Lung (tissue), 12 donors: ENCODE measurements around the gene TSPAN17. TPM values are rescaled to one million over a fixed set of nuclear protein-coding genes. Genes with fewer than 3 reads are reported as not detected.
A peak's percentile ranks its signal among the peaks of the same experiment; 100 is the strongest.

Source experiments
- ATAC-seq: fragments of 200-7000 bp; cut with Tn5 transposase; one replicate; pipeline ENCODE4 v1.9.1; 2020; ENCODE audit warnings: moderate number of reproducible peaks; ENCODE audit not compliant: insufficient read depth, low FRiP score
- DNase-seq, 3 donors: peaks; one replicate each; pipeline ENCODE4 v3.0.0-alpha.2; 2013 to 2017
- H3K27ac ChIP-seq, 2 donors: one replicate each; pipeline ENCODE4 v1.5.1; 2013; ENCODE audit warnings: mild to moderate bottlenecking in 2 of 2, moderate library complexity in 2 of 2, control low read depth in 1 of 2, inconsistent platforms in 1 of 2, low read depth in 1 of 2, low read length in 1 of 2
- H3K27me3 ChIP-seq, 3 donors: one replicate each; pipeline ENCODE4 v1.5.1; 2013; ENCODE audit warnings: low read length in 2 of 3; ENCODE audit not compliant: control insufficient read depth in 3 of 3, insufficient read depth in 3 of 3
- H3K36me3 ChIP-seq, 4 donors: one replicate each; pipeline ENCODE4 v1.5.1; 2013; ENCODE audit warnings: low read length in 4 of 4, mild to moderate bottlenecking in 1 of 4, moderate library complexity in 1 of 4; ENCODE audit not compliant: control insufficient read depth in 4 of 4, insufficient read depth in 4 of 4
- H3K4me1 ChIP-seq, 5 donors: one replicate each; pipeline ENCODE4 v1.5.1; 2013; ENCODE audit warnings: low read length in 5 of 5, mild to moderate bottlenecking in 2 of 5, moderate library complexity in 1 of 5; ENCODE audit not compliant: control insufficient read depth in 5 of 5, insufficient read depth in 5 of 5
- H3K4me3 ChIP-seq: one replicate; pipeline ENCODE4 v1.5.1; 2013; ENCODE audit warnings: mild to moderate bottlenecking, control low read depth, moderate library complexity
- H3K9ac ChIP-seq, 2 donors: one replicate each; pipeline ENCODE4 v1.5.1; 2013; ENCODE audit warnings: low read length in 2 of 2, control low read depth in 1 of 2; ENCODE audit not compliant: insufficient read depth in 1 of 2
- H3K9me3 ChIP-seq, 4 donors: one replicate each; pipeline ENCODE4 v1.5.1; 2013; ENCODE audit warnings: low read length in 3 of 4, mild to moderate bottlenecking in 1 of 4, moderate library complexity in 1 of 4; ENCODE audit not compliant: control insufficient read depth in 4 of 4, insufficient read depth in 3 of 4
- CTCF ChIP-seq: IDR thresholded peaks from 2 replicates; pipeline ENCODE4 v1.5.1; 2012; ENCODE audit warnings: mild to moderate bottlenecking; ENCODE audit errors: control extremely low read depth, extremely low read depth
- WGBS, 2 donors: extraction: QIAGEN DNeasy Blood & Tissue Kit; methylation state at CpG; one replicate each; pipeline ENCODE4 v1.1.7; 2013; 5-methylcytosine and 5-hydroxymethylcytosine counted together
- polyA plus RNA-seq, 2 donors: library from polyadenylated mRNA; stranded (reverse); fragments of 200-250 nt; gene quantifications; one replicate each; pipeline ENCODE4 v1.2.1, GENCODE V29; 2013
- total RNA-seq, 2 donors: library from RNA; depleted of rRNA in 1 of 2; stranded (reverse); fragments of >200 nt in 1 of 2; gene quantifications; one replicate each; pipeline ENCODE4 v1.2.1, GENCODE V29; 2014 to 2021
- donor health status: control.
- donor health status: control.
- donor health status: Bipolar disorder and iron deficiency.
- donor health status: healthy.
- donor health status: DM: yes; HTN: yes; CAD: no.

TSPAN17 gene
- total and polyA plus RNA-seq, 4 donors = 14.8 to 37.4 (median 27.8) TPM

DNA sequence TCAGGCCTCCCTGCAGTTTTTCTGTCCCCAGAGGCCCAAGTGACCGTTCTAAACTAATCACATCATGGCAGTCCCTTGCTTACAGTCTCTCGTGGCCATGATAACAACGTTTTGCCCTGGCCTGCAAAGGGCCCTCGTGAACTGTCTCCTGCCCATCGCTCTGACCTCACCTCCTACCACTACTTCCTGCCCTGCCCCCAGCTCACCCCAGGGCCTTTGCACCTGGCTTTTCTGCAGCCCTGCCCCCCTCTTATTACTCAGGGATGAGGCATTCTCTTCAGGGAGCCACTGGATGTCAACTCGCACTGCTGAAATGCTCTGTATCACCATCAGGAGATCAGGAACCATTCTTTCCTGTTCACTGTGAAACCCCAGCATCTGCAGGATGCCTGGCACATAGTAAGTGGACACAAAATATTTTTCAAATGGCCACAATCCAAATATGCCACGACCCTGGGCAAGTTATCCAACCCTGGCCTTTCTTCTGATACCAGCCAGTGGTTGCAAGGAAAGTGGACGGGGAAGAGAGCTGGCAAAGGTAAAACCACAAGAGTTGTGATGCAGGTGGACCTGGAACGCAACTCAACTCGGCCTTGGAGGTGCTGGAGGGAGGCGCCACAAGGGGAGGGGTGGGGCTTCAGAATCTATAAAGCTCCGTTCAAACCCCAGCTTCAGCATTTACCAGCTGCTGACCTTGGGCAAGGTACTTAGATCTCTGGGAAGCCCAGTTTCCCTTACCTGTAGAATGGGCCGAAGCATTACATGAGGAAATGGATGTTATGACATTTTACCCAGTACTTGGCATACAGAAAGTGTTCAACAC is 18.7 kb upstream of the TSPAN17 start:
- Histone ChIP-seq H3K27ac (no peak overlapping the region), H3K36me3 (no peaks in the 10 kb centered on the region), H3K4me3 (no peak overlapping the region), H3K9ac (no peak overlapping the region), H3K4me1 (peaks cover 0 to 10% (median 4%) of the 10 kb centered on the region in 5 donors), H3K9me3 (peaks cover 0 to 2% (median 0%) of the 10 kb centered on the region in 4 donors), H3K27me3 (peaks cover 16 to 85% (median 68%) of the 10 kb centered on the region in 3 donors)
- WGBS, 2 donors = 51 to 54% methylated on average over 13 of the region's 13 CpGs
- no peak for DNase-seq
- no peak for TF ChIP-seq CTCF
- ATAC-seq = no peak

DNA sequence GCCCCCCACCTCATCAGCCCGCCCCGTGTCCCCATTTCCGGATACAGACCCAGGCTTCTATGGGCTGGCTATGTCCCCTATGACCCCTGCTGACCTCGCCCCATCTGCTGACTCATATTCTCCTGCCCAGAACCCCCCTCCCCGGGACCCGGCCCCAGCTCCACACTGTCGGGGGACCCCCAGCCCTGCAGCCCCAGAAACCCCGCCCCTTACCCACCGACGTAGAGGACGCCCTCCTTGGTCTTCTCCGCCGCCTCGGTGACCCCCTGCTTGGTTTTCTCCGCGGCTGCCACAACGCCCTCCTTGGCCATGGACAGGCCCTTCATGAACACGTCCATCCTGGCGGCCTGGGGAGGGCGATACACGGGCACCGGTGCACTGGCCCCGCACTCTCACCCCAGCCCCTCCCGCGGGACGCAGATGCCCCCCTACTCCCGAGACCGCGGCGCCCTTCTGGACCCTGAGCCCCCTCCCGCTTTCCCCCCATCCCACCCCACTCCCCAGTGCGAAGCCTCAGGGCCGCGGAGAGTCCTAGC is 17.9 kb upstream of the TSPAN17 start:
- ATAC-seq (no peak), DNase-seq (no peak)
- peaks cover 0 to 10% (median 4%) of the 10 kb centered on the region in 5 donors for H3K4me1 ChIP-seq
- H3K9me3 ChIP-seq = peaks cover 0 to 2% (median 0%) of the 10 kb centered on the region in 4 donors
- no peaks in the 10 kb centered on the region for H3K36me3 ChIP-seq
- no peak overlapping the region for H3K4me3 ChIP-seq
- peaks cover 16 to 87% (median 64%) of the 10 kb centered on the region in 3 donors for H3K27me3 ChIP-seq
- H3K9ac ChIP-seq = no peak overlapping the region
- no peak overlapping the region for H3K27ac ChIP-seq
- TF ChIP-seq CTCF = no peak
- WGBS, 2 donors = 9% methylated on average over 28 to 34 of the region's 34 CpGs

DNA sequence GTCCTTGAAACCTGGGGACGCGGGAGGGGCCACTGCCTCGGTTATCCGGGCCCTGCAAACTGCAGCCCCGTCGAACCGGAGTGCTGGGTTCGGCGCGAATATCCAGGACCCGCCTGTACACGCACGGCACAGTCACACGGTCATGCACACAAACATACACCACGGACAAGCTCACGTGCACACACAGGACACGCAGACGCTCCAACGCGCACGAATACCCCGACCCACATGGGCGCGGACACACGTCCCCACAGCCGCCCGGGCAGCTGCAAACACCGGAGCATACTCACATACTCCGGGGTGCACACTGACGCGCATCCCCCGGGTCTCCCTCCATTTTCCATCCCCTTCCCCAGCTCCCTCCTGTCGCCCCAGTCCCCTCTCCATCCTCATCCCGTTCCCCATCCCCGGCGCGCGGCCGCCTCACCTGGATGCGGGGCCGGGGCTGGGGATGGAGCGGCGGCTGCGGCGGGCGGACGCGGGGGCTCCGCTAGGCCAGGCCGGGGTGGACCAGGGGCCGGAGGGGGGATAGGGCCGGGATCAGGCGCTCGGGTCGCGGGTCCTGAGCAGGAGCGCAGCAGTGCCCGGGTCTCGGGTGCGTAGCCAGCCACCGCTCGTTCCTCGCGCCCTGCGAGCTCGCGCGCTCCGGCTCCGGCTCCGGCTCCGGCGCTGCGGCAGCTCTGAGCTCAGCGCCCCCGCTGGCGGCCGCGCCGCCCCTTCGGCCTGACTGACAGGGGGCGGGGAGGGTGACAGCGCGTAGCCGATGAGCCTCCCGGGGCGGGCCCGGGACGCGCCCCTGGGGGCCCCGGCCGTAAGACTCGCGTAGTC is 17.2 kb upstream of the TSPAN17 start, which contains the start of the genes EIF4E1B and SNCB:
TSS of gene EIF4E1B (plus strand) at position 823 of the 828 bp plus-strand sequence. CDS start 12,113 bp downstream, outside the sequence.
TSS of gene SNCB (minus strand) at position 682 of the 828 bp plus-strand sequence. CDS start 880 bp downstream, outside the sequence.
- Histone ChIP-seq H3K27ac (no peak within 1 kb of the TSS), H3K4me1 (peaks cover 0 to 10% (median 4%) of the 10 kb centered on the region in 5 donors), H3K27me3 (peaks cover 16 to 83% (median 61%) of the 10 kb centered on the region in 3 donors), H3K9ac (no peak within 1 kb of the TSS), H3K4me3 (no peak within 1 kb of the TSS), H3K9me3 (peaks cover 0 to 3% (median 0%) of the 10 kb centered on the region in 4 donors), H3K36me3 (no peaks in the 10 kb centered on the region)
- TF ChIP-seq CTCF = no peak
- 1% methylated on average over 68 to 94 of the region's 94 CpGs for WGBS, 2 donors
- peak; percentile 51 to 60 (median 51) for DNase-seq
- ATAC-seq = peak; percentile 22
